ENCODE results near the gene TLE1. TPM values are rescaled to one million over a fixed set of nuclear protein-coding genes. Genes with fewer than 3 reads are reported as not detected.

The TLE1 gene
- total RNA-seq, 1 experiment from 2014 or later = 49.0 TPM

DNA sequence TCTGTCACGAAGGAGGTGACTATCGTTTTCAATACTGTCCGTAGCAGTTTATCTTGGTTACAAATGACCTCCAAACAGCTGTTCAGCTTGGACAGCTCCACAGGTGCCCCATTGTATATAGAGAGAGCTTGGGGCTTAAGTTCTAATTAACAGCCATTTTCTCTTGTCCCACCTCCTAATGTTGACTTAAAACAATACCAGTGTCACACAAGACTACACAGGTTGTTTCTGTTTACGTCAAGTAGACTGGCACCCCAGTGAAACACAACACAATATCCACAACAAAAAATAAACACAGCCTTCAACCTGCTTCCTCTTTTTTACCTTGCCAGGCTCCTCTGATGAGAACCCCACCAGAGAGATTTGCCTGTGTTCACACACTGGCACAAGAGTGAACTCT lies 39.8 kb upstream of the TLE1 start:
- Histone ChIP-seq H3K9me2 (replicated peaks; ENCODE audit: low read length) (no peaks in the 10 kb centered on the region), H3K4me1 (ENCODE audit: insufficient read depth, low read length) (no peaks in the 10 kb centered on the region; the same call in 1 of the 2 replicates), H3F3A (ENCODE audit: low read length, unreplicated experiment) (no peaks in the 10 kb centered on the region), H3K4me2 (ENCODE audit: low read length) (no peak overlapping the region), H3K9ac (ENCODE audit: low read length) (no peak overlapping the region), H3K36me3 (ENCODE audit: low read depth, low read length) (no peaks in the 10 kb centered on the region), H3K27ac (ENCODE audit: low read length) (no peak overlapping the region), H3K9me3 (ENCODE audit: low read length) (no peaks in the 10 kb centered on the region), H4K20me1 (ENCODE audit: low read length) (no peaks in the 10 kb centered on the region), H3K79me2 (ENCODE audit: low read length) (no peaks in the 10 kb centered on the region), H3K4me3 (ENCODE audit: low read length) (no peak overlapping the region), H3K27me3 (ENCODE audit: low read length) (no peaks in the 10 kb centered on the region), H2AFZ (ENCODE audit: low read length) (no peak overlapping the region)
- no peak for DNase-seq
- POLR2A ChIA-PET (ENCODE audit: unreplicated experiment) = no interaction called here
- BruUV-seq (replicated peaks) = no TSS peak
- no peak for TF ChIP-seq EZH2 (IDR thresholded peaks at IDR 0.05; ENCODE audit: low read length, unreplicated experiment)
- no peak for TF ChIP-seq EZH2phosphoT487 (IDR thresholded peaks at IDR 0.05; ENCODE audit: borderline replicate concordance, low read length)
- TF ChIP-seq, protein P1, sequence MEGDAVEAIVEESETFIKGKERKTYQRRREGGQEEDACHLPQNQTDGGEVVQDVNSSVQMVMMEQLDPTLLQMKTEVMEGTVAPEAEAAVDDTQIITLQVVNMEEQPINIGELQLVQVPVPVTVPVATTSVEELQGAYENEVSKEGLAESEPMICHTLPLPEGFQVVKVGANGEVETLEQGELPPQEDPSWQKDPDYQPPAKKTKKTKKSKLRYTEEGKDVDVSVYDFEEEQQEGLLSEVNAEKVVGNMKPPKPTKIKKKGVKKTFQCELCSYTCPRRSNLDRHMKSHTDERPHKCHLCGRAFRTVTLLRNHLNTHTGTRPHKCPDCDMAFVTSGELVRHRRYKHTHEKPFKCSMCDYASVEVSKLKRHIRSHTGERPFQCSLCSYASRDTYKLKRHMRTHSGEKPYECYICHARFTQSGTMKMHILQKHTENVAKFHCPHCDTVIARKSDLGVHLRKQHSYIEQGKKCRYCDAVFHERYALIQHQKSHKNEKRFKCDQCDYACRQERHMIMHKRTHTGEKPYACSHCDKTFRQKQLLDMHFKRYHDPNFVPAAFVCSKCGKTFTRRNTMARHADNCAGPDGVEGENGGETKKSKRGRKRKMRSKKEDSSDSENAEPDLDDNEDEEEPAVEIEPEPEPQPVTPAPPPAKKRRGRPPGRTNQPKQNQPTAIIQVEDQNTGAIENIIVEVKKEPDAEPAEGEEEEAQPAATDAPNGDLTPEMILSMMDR (conservative IDR thresholded peaks at IDR 0.05; ENCODE audit: low read depth, low read length) = no peak
- ATAC-seq = no peak
- CTCF ChIA-PET = no interaction called here
- intact Hi-C loops (cut with micrococcal nuclease) = no loop called here

DNA sequence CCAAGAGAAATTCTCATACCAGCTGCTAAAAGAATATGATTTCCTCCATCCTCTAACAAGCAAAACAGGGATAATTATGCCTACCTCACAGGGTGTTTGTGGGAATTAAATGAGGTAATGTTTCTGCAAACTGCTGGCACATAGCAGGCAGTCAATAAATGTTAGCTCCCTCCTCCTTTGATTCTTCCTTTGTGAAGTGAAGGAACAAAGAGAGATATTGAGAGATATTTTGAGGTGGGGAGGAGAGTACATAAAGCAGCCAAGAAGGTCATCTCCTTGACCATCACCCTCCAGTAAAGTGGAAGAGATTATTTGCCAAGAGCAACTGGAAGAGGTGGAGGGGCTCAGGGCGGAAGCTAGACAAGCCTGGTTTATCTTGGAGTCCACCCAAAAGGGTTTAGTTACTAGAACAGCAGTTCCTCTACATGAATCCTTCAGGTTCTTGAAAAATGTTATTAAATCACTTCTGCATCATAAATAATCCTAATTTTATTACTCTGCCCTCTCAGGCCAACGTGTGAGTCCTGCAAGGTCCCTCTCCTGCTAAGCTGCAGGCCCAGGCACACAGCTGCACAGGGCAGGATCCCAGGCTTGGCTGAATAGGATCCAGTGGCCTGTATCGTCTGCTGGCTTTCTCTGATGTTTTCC lies 35.0 kb upstream of the TLE1 start:
- no peak overlapping the region for H3K4me3 ChIP-seq (ENCODE audit: low read length)
- H3K9ac ChIP-seq (ENCODE audit: low read length) = no peak overlapping the region
- H3K27ac ChIP-seq (ENCODE audit: low read length) = no peak overlapping the region
- no peaks in the 10 kb centered on the region for H3K27me3 ChIP-seq (ENCODE audit: low read length)
- H2AFZ ChIP-seq (ENCODE audit: low read length) = no peak overlapping the region
- CTCF ChIA-PET = no interaction called here
- H3K4me1 ChIP-seq (ENCODE audit: insufficient read depth, low read length) = peaks cover 13% of the 10 kb centered on the region
- BruUV-seq (replicated peaks) = no TSS peak
- no peak overlapping the region for H3K4me2 ChIP-seq (ENCODE audit: low read length)
- no peaks in the 10 kb centered on the region for H3K9me3 ChIP-seq (ENCODE audit: low read length)
- ATAC-seq (peak; percentile 57), DNase-seq (peak; percentile 38)
- H3K79me2 ChIP-seq (ENCODE audit: low read length) = no peaks in the 10 kb centered on the region
- no peaks in the 10 kb centered on the region for H3K36me3 ChIP-seq (ENCODE audit: low read depth, low read length)
- TF ChIP-seq EZH2 (IDR thresholded peaks at IDR 0.05; ENCODE audit: low read length, unreplicated experiment) = no peak
- TF ChIP-seq, protein P1 (conservative IDR thresholded peaks at IDR 0.05; ENCODE audit: low read depth, low read length) = no peak
- TF ChIP-seq EZH2phosphoT487 (IDR thresholded peaks at IDR 0.05; ENCODE audit: borderline replicate concordance, low read length) = no peak
- POLR2A ChIA-PET (ENCODE audit: unreplicated experiment) = no interaction called here
- intact Hi-C loops (cut with micrococcal nuclease) = loop anchor here (5.0 kb wide), 1 partner anchor 1238 kb away; no protein-coding TSS in a partner anchor
- H4K20me1 ChIP-seq (ENCODE audit: low read length) = no peaks in the 10 kb centered on the region
- no peaks in the 10 kb centered on the region for H3F3A ChIP-seq (ENCODE audit: low read length, unreplicated experiment)
- H3K9me2 ChIP-seq (replicated peaks; ENCODE audit: low read length) = no peaks in the 10 kb centered on the region

DNA sequence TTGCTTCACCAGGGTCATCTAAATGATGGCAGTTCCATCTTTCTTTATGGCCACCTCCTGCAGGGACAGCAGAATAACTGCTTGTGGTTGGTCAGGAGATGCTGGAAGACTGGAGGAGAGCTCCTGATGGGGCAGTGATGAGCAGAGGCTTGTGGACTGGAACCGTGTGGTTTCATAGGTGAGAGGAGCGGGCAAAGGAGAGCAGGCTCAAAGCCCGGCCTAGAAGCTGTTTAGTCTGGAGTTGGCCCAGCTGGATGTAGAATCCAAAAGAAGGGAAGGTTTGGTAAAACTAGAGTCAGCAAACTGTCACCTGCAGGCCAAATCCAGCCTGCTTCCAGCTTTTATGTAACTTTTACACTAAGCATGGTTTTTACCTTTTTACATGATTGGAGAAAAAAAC lies 32.9 kb upstream of the TLE1 start:
- Histone ChIP-seq H3K9me2 (replicated peaks; ENCODE audit: low read length) (no peaks in the 10 kb centered on the region), H3F3A (ENCODE audit: low read length, unreplicated experiment) (no peaks in the 10 kb centered on the region), H3K36me3 (ENCODE audit: low read depth, low read length) (no peaks in the 10 kb centered on the region), H3K4me1 (ENCODE audit: insufficient read depth, low read length) (peaks cover 24% of the 10 kb centered on the region), H3K9me3 (ENCODE audit: low read length) (no peaks in the 10 kb centered on the region), H3K27me3 (ENCODE audit: low read length) (no peaks in the 10 kb centered on the region), H4K20me1 (ENCODE audit: low read length) (no peaks in the 10 kb centered on the region), H3K9ac (ENCODE audit: low read length) (no peak overlapping the region), H3K4me2 (ENCODE audit: low read length) (no peak overlapping the region), H3K79me2 (ENCODE audit: low read length) (no peaks in the 10 kb centered on the region), H2AFZ (ENCODE audit: low read length) (no peak overlapping the region), H3K4me3 (ENCODE audit: low read length) (no peak overlapping the region), H3K27ac (ENCODE audit: low read length) (no peak overlapping the region)
- intact Hi-C loops (cut with micrococcal nuclease) = loop anchor here (5.0 kb wide), 1 partner anchor 1240 kb away; no protein-coding TSS in a partner anchor
- ChIA-PET CTCF (no interaction called here), POLR2A (ENCODE audit: unreplicated experiment) (no interaction called here)
- DNase-seq = no peak
- no TSS peak for BruUV-seq (replicated peaks)
- no peak for ATAC-seq
- TF ChIP-seq EZH2 (IDR thresholded peaks at IDR 0.05; ENCODE audit: low read length, unreplicated experiment) (no peak), EZH2phosphoT487 (IDR thresholded peaks at IDR 0.05; ENCODE audit: borderline replicate concordance, low read length) (no peak)
- TF ChIP-seq, protein P1 (conservative IDR thresholded peaks at IDR 0.05; ENCODE audit: low read depth, low read length) = no peak

All from PC-3 (cell line).